ENCODE measurements around the gene FERMT2.

Gene FERMT2

DNA sequence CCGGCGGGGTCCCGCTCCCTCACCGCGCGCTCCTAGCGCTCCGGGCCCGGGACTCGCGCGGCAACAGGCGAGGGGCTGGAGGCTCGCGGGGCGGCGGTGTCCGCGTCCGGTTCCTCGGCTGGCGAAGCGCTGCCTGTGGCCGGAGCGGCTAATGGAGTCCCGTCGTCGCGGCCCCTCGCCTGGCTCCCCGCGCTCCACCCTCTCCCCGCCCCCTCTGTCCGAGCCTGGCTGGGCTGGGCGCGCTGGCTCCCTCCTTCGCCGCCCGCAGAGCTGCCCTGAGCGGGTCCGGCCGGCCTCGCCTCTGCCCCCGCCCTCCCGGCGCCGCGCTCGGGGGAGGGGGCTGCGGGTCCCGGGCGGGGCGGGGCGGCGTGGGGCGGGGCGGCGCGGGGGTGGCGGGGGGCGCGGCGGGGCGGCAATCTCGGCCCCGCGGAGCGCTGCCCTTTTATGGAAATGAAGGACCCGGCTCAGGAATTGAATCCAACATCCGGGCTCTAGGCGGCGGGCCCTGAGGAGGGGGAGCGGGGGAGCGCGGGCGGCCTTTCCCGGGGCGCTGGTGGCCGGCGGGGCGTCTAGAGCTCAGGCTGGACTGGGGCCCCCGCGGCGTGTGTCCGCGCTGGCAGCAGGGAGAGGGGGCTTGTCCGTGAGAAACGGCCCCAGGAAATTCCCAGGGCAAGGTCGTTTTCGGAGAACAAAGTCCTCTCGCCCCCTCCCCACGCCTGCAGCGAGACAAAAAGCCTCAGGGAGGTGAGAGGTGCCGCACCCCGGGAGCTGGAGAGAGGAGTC, at the start of gene FERMT2:
FERMT2 (minus strand) TSS at position 153 of the 783 bp plus-strand sequence. CDS start 482 bp downstream, outside the sequence.
- DNase-seq = peak; percentile 82

DNA sequence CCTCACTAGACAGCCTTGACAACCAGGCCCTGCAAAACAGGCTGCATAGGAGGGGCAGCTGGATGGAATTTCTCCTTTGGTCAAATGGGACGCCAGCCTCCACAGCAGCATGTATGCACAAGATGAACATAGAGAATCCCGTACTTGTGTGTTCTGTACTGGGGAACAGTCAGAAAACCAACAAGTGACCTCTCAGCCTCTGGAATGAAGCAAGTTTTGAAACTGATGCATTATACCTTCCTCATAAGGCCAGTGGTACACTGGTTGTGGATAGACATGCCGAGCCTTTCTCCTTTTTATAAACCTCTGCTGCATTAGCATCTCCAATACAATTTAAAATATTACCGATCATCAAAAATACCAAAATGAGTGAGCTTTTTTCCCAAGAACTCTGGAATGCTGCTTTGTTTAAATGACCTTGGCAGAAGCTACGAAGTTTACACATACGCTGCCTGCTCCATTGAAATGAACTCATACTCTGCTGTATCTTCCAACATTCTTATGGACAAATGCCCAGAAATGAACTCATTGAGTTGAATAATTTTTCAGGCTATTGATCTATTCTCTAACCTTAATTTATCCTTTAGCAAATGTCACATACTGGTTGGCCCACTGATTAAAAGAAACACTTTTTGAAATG, 47.6 kb upstream of the FERMT2 start:
- DNase-seq = no peak

GRCh38 chr14:52996493-52996892, 45.6 kb upstream of the FERMT2 start:
- no peak for DNase-seq

DNA sequence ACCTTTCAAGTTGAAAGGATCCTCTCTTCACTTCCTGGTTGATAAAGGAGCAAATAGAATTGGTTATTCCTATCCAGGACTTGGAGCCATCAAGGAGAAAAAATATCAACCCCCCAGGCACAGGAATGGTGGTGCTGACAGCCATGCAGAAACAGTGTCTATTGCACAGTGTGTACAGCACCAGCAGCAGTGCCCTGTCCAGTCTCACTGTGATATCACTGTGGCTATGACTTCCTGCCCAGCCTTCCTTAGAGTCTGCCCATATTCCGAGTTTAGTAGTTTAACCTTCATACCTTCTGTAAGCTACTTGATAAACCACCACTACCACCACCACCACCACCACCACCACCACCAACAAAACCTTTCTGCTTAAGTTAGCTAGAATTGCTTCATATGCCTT, 45.1 kb upstream of the FERMT2 start:
- DNase-seq = no peak

GRCh38 chr14:52992236-52992870, 41.5 kb upstream of the FERMT2 start:
- DNase-seq = no peak

DNA sequence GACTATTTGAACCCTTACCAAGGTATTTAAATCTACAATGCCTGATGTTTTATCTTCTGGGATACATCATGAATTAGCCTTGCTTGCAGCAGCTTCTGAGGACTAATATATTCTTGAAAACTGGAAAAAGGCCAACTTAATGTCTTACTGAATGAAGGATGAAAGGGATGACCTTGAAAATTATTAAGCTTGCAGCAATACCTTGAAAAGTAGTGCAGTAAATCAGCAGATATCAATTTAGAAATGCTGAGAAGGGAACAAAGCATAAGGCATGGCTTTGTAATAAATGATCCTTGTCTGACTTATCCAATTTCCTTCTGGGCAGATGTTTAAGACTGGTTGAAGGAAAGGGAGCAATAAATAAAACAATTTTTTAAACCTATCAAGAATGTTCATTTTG, 37.3 kb upstream of the FERMT2 start:
- peak; percentile 24 for DNase-seq

DNA sequence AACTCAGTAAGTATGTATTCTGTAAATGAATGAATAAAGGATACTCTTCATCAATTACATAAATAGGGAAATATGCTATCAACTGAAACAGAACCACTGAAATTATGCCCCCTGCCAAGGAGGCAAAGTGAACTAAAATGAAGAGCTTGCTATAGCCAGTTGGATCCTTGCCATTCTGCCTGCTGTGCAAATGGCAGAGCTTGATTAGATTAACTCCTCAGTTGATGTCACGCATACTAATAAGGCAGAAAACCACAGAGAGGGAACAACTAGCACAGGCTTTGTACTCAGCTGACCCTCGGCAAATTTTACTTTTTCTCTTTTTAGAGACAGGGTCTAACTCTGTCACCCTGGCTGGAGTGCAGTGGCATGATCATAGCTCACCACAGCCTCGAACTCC, 36.7 kb upstream of the FERMT2 start:
- no peak for DNase-seq

GRCh38 chr14:52987042-52987441, 36.2 kb upstream of the FERMT2 start:
- no peak for DNase-seq

GRCh38 chr14:52977798-52978197, 26.9 kb upstream of the FERMT2 start:
- DNase-seq = no peak

DNA sequence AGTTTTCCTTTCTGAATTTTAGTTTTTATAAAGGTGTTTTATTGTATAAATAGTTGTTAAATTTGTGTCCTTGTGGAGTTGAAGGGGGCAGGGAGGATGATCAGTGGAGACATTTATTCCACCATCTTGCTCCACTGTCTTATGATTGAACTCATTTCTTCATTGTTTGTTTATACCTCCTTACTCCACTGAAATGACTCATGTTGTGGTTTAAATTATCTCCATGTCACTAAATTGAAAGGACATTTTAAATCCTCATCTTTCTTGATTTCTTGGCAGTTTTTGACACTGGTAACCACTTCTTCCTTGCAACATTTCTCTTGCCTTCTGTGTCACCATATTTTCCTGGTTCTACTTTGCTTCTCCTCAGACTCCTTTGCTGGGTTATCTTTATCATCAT, 23.6 kb upstream of the FERMT2 start:
- no peak for DNase-seq

- DNase-seq = no peak
Measured at GRCh38 chr14:52961060-52961639, 10.3 kb upstream of the FERMT2 start.

- DNase-seq = no peak
Measured at GRCh38 chr14:52960627-52961026, 9.8 kb upstream of the FERMT2 start.

- DNase-seq = no peak
Measured at GRCh38 chr14:52954346-52955214, 3.7 kb upstream of the FERMT2 start.

DNA sequence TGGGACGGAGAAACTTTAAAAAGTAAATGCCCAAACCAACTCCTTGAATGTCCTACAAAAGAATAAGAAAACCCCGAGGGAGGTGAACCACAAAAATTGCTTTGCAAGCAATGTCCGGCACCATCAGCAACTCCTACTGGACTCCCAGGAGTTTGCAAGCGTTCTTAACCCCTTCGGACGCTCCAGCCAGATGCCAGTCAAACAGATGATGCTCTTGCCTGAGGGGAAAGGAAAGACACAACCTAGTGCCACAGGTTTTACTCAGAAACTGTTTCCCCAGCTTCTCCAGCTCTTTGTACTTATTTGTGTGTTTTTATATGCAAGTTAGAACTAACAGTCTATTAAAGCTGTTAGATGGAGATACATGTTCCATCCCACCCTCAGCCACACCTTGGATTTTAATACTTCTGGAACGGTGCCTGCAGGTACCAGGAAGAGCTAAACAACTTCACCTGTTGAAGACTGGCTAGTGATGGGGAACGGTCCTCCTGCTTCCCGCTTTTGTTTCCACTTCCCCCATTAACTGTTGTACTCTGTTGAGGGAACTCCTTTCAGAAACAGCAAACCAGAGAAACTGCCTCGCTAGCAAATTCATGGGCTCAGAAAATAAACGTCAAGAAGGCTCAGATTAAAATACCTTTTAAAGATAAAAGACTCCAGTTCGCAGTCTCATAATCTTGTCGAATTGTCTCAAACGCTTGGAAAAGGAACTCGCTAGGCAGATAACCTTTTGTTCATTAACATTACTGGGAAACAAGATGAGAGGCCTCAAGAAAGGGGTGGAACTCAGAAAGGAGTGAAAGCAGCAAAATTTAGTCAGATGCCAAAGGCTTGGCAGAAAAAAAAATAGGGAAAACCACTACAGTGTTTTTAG, 1.1 kb upstream of the FERMT2 start:
- DNase-seq = peak; percentile 63

- peak; percentile 40 for DNase-seq
Measured at GRCh38 chr14:52950410-52950897, 396 bp downstream of the FERMT2 start.

DNA sequence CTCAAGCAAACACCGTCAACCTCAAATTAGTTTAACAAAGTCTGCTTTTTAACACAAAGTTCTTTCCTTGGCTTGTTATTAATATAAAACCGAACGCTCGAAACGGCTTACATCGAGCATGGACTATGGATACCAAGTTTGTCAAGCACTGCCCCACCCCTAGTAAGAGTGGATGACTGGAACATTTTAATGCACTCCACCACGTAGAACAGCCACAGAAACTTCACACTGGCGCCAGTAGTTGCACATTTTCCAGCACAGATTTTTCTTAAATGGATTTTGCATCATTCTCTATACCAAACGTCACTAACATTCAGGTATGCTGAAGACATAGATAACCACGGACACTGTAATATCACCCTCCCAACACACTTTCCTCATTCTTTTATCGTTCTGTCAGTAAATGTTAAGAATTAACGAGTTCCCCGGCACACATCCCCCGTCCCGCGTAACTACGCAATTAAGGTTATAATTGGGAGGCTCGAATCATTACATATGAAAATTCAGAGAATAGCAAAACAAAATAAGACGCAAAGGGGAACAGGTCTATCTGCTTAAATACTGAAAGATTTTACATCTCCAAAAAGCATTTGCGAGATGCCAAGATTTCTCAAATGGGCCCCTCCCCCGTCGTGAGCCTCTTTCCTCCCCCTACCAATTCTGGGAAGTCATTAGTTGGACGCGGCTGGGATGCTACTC, 990 bp downstream of the FERMT2 start:
- no peak for DNase-seq

- no peak for DNase-seq
Measured at GRCh38 chr14:52949249-52949648, 1.6 kb downstream of the FERMT2 start.

DNA sequence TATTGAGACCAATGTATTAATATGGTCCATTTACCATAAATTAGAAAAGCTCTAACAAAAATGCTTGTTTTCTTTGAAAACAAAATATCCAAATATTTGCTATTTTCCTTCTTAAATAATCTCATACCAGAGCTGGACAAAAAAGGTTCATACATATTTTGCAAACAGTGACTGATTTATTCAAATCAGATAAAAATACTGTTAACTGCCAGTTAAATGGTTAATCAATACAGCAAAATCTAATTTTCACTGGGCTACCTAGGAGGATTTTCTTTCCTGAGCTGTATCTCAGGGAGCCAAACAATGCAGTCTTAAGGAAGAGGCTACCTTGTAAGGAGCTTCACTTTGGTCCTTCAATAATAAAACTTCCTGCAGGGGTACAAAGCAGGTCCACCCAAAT, 2.0 kb downstream of the FERMT2 start:
- DNase-seq = no peak

- no peak for DNase-seq
Measured at GRCh38 chr14:52948039-52948438, 2.8 kb downstream of the FERMT2 start.

- no peak for DNase-seq
Measured at GRCh38 chr14:52944254-52944653, 6.6 kb downstream of the FERMT2 start.

DNA sequence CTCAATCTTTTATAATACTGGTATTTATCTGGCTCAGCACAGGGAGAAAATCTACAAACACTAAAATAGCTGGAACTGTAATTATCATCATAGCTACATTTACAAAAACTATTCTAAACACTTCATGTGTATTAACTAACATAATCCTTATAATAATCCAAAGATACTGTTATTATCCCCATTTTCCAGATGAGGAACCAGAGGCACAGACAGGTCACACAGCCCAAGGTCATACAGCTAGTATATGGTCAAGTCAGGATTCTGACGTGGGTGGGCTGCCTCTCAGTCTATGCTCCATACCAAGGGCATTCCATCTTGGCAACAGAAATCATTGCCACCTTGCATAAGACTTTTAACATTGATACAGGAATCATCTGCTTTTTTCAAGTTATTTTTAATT, 11.4 kb downstream of the FERMT2 start:
- DNase-seq = no peak

Data from NCI-H2227 treated with DMSO at 0.1 percent for 48 hours (cell line).